NT2/D1 (cell line): ENCODE results near the gene CCNJL.

Source experiments
- SUZ12 ChIP-seq: IDR thresholded peaks from 2 replicates; pipeline ENCODE4 v1.6.1; 2011; ENCODE audit not compliant: insufficient read length, insufficient read depth; ENCODE audit errors: extremely low read depth
- ZNF274 ChIP-seq: IDR thresholded peaks from 2 replicates; pipeline ENCODE4 v1.6.1; 2011; ENCODE audit warnings: mild to moderate bottlenecking, low read depth, low read length

DNA sequence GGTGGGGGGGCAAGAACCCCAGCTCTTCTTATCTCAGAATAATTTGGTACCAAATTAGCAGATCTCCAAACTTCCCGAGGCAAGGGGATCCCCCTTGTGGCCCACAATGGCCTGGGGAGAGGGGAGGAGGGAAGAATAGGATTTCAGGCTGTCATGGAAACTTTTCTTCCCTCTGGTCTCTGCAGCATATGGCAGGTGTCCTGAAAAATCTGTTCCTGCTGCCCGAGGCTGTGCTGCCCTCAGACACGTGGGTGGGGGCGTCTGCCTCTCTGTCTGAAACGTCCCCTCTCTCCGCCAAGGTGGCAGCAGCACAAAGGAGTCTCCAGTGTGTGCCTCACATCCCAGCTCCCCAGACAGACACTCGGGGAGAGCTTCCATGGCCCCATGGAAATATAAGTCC is 34.0 kb downstream of the CCNJL start:
- no peak for TF ChIP-seq ZNF274
- no peak for TF ChIP-seq SUZ12
